Measurements from ENCODE around the gene ARHGEF6. TPM values are rescaled to one million over a fixed set of nuclear protein-coding genes. Genes with fewer than 3 reads are reported as not detected.

Gene ARHGEF6
- total RNA-seq, 3 donors from 2014 or later, result 16.1 to 18.8 (median 16.8) TPM

DNA sequence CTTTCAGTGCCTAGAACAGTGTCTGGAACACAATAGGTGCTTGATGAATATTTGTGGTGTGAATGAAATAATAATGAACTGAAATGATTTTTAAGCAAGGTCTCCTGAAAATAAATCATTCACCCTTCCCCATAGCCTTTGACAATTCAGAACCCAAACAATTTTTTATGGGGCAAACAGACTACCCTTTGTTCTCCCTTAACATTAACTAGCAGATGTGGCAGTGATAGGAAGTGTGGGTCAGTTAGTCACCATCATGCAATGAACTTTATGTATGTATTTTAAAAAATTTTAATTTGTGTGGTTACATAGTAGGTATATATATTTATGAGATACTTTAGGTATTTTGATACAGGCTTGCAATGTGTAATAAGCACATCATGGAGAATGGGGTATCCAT lies 160.0 kb downstream of the ARHGEF6 start:
- no peak overlapping the region for H3K4me3 Mint-ChIP-seq
- ATAC-seq, result no peak

GRCh38 chrX:136619899-136620505 lies 160.7 kb downstream of the ARHGEF6 start:
- H3K4me3 Mint-ChIP-seq, result peak overlapping the region; percentile 11

More for the DNA sequence above, 160.0 kb downstream of the ARHGEF6 start:
- Mint-ChIP-seq H3K9me3 (no peaks in the 10 kb centered on the region), H3K36me3 (ENCODE audit: insufficient read depth) (no peaks in the 10 kb centered on the region), H3K27me3 (ENCODE audit: low read depth) (no peaks in the 10 kb centered on the region), H3K4me1 (ENCODE audit: low read depth) (peaks cover 72% of the 10 kb centered on the region)
- no peak for DNase-seq

DNA sequence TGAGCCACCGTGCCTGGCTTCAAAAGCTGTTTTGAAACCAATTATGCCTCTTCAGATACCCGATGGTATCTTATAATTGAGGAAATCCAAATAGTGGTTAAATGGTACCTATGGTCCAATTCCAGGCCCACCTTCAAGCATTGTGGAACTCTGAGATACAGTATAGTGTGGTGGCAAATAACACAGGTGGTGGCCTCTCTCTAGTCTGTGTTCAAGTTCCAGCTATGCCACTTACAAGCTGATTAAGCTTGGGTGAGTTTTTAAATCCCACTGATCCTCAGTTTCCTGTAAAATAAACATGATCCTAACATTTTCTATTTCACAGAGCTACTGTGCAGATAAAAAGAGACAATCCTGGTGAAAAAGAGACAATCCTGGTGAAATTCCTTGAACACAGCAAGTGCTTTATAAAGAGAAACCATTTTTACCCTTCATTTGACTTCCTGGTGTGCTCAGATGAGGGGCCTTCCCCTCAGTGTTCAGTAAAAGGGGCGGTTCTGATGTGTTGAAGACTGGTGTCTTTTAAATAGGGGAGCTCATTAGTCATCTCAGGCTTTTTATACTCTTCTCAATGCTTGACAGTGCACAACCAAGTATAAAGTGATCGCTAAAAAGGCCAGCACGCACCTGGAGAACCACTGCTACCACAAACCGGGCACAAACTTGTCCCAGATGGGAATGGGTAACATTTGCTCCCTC lies 163.6 kb downstream of the ARHGEF6 start:
- no peaks in the 10 kb centered on the region for H3K9me3 Mint-ChIP-seq
- H3K36me3 Mint-ChIP-seq (ENCODE audit: insufficient read depth), result no peaks in the 10 kb centered on the region
- H3K27me3 Mint-ChIP-seq (ENCODE audit: low read depth), result no peaks in the 10 kb centered on the region
- peak overlapping the region; percentile 51 for H3K4me3 Mint-ChIP-seq
- peak; percentile 89 to 90 for ATAC-seq
- no peak for DNase-seq
- peaks cover 54% of the 10 kb centered on the region for H3K4me1 Mint-ChIP-seq (ENCODE audit: low read depth)

More at GRCh38 chrX:136619899-136620505, 160.7 kb downstream of the ARHGEF6 start:
- Mint-ChIP-seq H3K36me3 (ENCODE audit: insufficient read depth) (no peaks in the 10 kb centered on the region), H3K4me1 (ENCODE audit: low read depth) (peaks cover 70% of the 10 kb centered on the region), H3K27me3 (ENCODE audit: low read depth) (no peaks in the 10 kb centered on the region), H3K9me3 (no peaks in the 10 kb centered on the region)
- peak; percentile 28 for DNase-seq
- ATAC-seq, result peak; percentile 68 to 76

Other genes starting within 250 kb of the ARHGEF6 start
- not detected for gene VGLL1, start 248.7 kb downstream of the ARHGEF6 start, total RNA-seq
- 100 to 1,000 TPM in 2 of 3 donors, 10 to 100 TPM in 1; 99.9 to 139 (median 115) TPM for gene CD40LG, start 132.8 kb downstream of the ARHGEF6 start, total RNA-seq
- 100 to 1,000 TPM; 395 to 431 (median 415) TPM for gene RBMX, start 99.8 kb upstream of the ARHGEF6 start, total RNA-seq

Measured in activated T-cell treated with anti-CD3 and anti-CD28 coated beads, Interleukin-2, amount 50 U/mL, for 4 hours (primary cell).